ENCODE results near the gene TSSK6.
"Not testable (repeated sequence)": the region's sequence is repeated elsewhere in the genome, so short reads cannot be mapped to it uniquely, and the experiment has no call there.

Gene TSSK6

GRCh38 chr19:19475015-19475765, 40.2 kb downstream of the TSSK6 start:
- no peak overlapping the region for H3K27ac ChIP-seq (ENCODE audit: low read length)
- H3K4me3 ChIP-seq (ENCODE audit: low read length) = no peak overlapping the region
- TF ChIP-seq CTCF (IDR thresholded peaks at IDR 0.05; ENCODE audit: low read depth, low read length) = no peak
- no peak for TF ChIP-seq EZH2phosphoT487 (IDR thresholded peaks at IDR 0.05; ENCODE audit: low read depth)
- no peak overlapping the region for H2AFZ ChIP-seq (ENCODE audit: low read depth, low read length)
- H3K79me2 ChIP-seq (ENCODE audit: low read length) = peaks cover 93% of the 10 kb centered on the region
- peaks cover 45% of the 10 kb centered on the region for H3K4me1 ChIP-seq (ENCODE audit: low read length)
- no peaks in the 10 kb centered on the region for H3K27me3 ChIP-seq (ENCODE audit: low read depth, low read length)
- no peak overlapping the region for H3K4me2 ChIP-seq (ENCODE audit: low read length)
- no peaks in the 10 kb centered on the region for H3K9me3 ChIP-seq (ENCODE audit: insufficient read depth, low read length)
- peaks cover 15% of the 10 kb centered on the region for H3K36me3 ChIP-seq (replicated peaks; ENCODE audit: low read depth, low read length)
- peaks cover 45% of the 10 kb centered on the region for H4K20me1 ChIP-seq (ENCODE audit: insufficient read depth, low read length)
- no peak overlapping the region for H3K9ac ChIP-seq (ENCODE audit: low read length)

GRCh38 chr19:19472106-19472505, 43.2 kb downstream of the TSSK6 start:
- Histone ChIP-seq H3K36me3 (replicated peaks; ENCODE audit: low read depth, low read length) (peaks cover 36% of the 10 kb centered on the region), H3K79me2 (ENCODE audit: low read length) (peaks cover 74% of the 10 kb centered on the region), H3K4me1 (ENCODE audit: low read length) (peaks cover 41% of the 10 kb centered on the region), H4K20me1 (ENCODE audit: insufficient read depth, low read length) (peaks cover 32% of the 10 kb centered on the region), H3K9me3 (ENCODE audit: insufficient read depth, low read length) (peaks cover 17% of the 10 kb centered on the region)
- H3K9ac ChIP-seq (ENCODE audit: low read length); H3K4me3 ChIP-seq (ENCODE audit: low read length); H3K27ac ChIP-seq (ENCODE audit: low read length); H3K4me2 ChIP-seq (ENCODE audit: low read length); H2AFZ ChIP-seq (ENCODE audit: low read depth, low read length); H3K27me3 ChIP-seq (ENCODE audit: low read depth, low read length): not testable (repeated sequence)

- Histone ChIP-seq H3K27me3 (ENCODE audit: low read depth, low read length) (no peaks in the 10 kb centered on the region), H2AFZ (ENCODE audit: low read depth, low read length) (no peak overlapping the region), H3K4me2 (ENCODE audit: low read length) (no peak overlapping the region), H3K79me2 (ENCODE audit: low read length) (peaks cover 72% of the 10 kb centered on the region), H4K20me1 (ENCODE audit: insufficient read depth, low read length) (peaks cover 28% of the 10 kb centered on the region), H3K27ac (ENCODE audit: low read length) (no peak overlapping the region), H3K4me1 (ENCODE audit: low read length) (peaks cover 41% of the 10 kb centered on the region), H3K9me3 (ENCODE audit: insufficient read depth, low read length) (peaks cover 17% of the 10 kb centered on the region), H3K9ac (ENCODE audit: low read length) (no peak overlapping the region), H3K36me3 (replicated peaks; ENCODE audit: low read depth, low read length) (peaks cover 39% of the 10 kb centered on the region), H3K4me3 (ENCODE audit: low read length) (no peak overlapping the region)
- TF ChIP-seq EZH2phosphoT487 (IDR thresholded peaks at IDR 0.05; ENCODE audit: low read depth) = no peak
- no peak for TF ChIP-seq CTCF (IDR thresholded peaks at IDR 0.05; ENCODE audit: low read depth, low read length)
These were observed 43.7 kb downstream of the TSSK6 start for GRCh38 chr19:19471682-19472081.

- H2AFZ ChIP-seq (ENCODE audit: low read depth, low read length) = no peak overlapping the region
- no peak overlapping the region for H3K4me2 ChIP-seq (ENCODE audit: low read length)
- H3K4me1 ChIP-seq (ENCODE audit: low read length) = peaks cover 32% of the 10 kb centered on the region
- no peak overlapping the region for H3K9ac ChIP-seq (ENCODE audit: low read length)
- H3K4me3 ChIP-seq (ENCODE audit: low read length) = no peak overlapping the region
- H3K36me3 ChIP-seq (replicated peaks; ENCODE audit: low read depth, low read length) = peaks cover 48% of the 10 kb centered on the region
- H3K9me3 ChIP-seq (ENCODE audit: insufficient read depth, low read length) = peaks cover 17% of the 10 kb centered on the region
- peaks cover 25% of the 10 kb centered on the region for H4K20me1 ChIP-seq (ENCODE audit: insufficient read depth, low read length)
- H3K27me3 ChIP-seq (ENCODE audit: low read depth, low read length) = no peaks in the 10 kb centered on the region
- peaks cover 63% of the 10 kb centered on the region for H3K79me2 ChIP-seq (ENCODE audit: low read length)
- TF ChIP-seq EZH2phosphoT487 (IDR thresholded peaks at IDR 0.05; ENCODE audit: low read depth) (no peak), CTCF (IDR thresholded peaks at IDR 0.05; ENCODE audit: low read depth, low read length) (no peak)
- no peak overlapping the region for H3K27ac ChIP-seq (ENCODE audit: low read length)
These were observed 44.8 kb downstream of the TSSK6 start for GRCh38 chr19:19470579-19470978.
